HepG2 (cell line): Measurements from ENCODE around the gene USP34. TPM values are rescaled to one million over a fixed set of nuclear protein-coding genes. Genes with fewer than 3 reads are reported as not detected.

Experiments used
- CREB1 ChIP-seq, 2 experiments: fragments of 450-650 bp in 1 of 2; IDR thresholded peaks; 2 replicates each; pipeline ENCODE4 v1.6.1; 2016 to 2017; ENCODE audit warnings: control low read depth in 1 of 2, mild to moderate bottlenecking in 1 of 2, missing compliant biosample characterization in 1 of 2, missing genetic modification characterization in 1 of 2
- KDM3A ChIP-seq: IDR thresholded peaks from 2 replicates; pipeline ENCODE4 v1.6.1; 2018; ENCODE audit warnings: low read depth, missing compliant biosample characterization
- MLXIP ChIP-seq: sonication (generic); formaldehyde crosslinking; IDR thresholded peaks from 2 replicates; pipeline ENCODE4 v1.9.0; 2021; ENCODE audit warnings: missing genetic modification reagents, borderline replicate concordance
- NR1H2 ChIP-seq: sonication (generic); formaldehyde crosslinking; IDR thresholded peaks from 2 replicates; pipeline ENCODE4 v1.8.1; 2022; ENCODE audit warnings: low read depth, missing genetic modification reagents, borderline replicate concordance
- PHF8 ChIP-seq: sonication (generic); formaldehyde crosslinking; IDR thresholded peaks from 2 replicates; pipeline ENCODE4 v1.5.0; 2020; ENCODE audit warnings: missing genetic modification reagents
- ZBTB40 ChIP-seq, 2 experiments: fragments of 450-650 bp in 1 of 2; sonication (generic) in 1 of 2; formaldehyde crosslinking in 1 of 2; IDR thresholded peaks; 2 replicates each; pipeline versions ENCODE4 v1.6.1 to v1.8.0; 2016 to 2022; ENCODE audit warnings: antibody characterized with exemption in 1 of 2, mild to moderate bottlenecking in 1 of 2, missing genetic modification reagents in 1 of 2
- ZNF687 ChIP-seq: sonication (generic); formaldehyde crosslinking; IDR thresholded peaks from 2 replicates; pipeline ENCODE4 v1.5.1; 2020; ENCODE audit warnings: mild to moderate bottlenecking, missing genetic modification reagents, moderate library complexity
- ZSCAN29 ChIP-seq: sonication (generic); formaldehyde crosslinking; conservative IDR thresholded peaks from 2 replicates; pipeline ENCODE4 v1.4.0; 2020; ENCODE audit warnings: mild to moderate bottlenecking, missing genetic modification reagents
- polyA plus RNA-seq, 8 experiments: library from polyadenylated mRNA; depleted of rRNA in 3 of 8; stranded (reverse) in 7 of 8; unstranded in 1 of 8; fragments of >200 nt; fragmentation: Illumina TruSeq in 4 of 8; extraction: Trizol in 4 of 8; gene quantifications; 2 replicates each; pipeline versions ENCODE4 v1.2.1 to v1.2.3, GENCODE V29; 2011 to 2016; ENCODE audit warnings: low read depth in 4 of 8, missing spikeins in 1 of 8, mixed read lengths in 1 of 8; ENCODE audit not compliant: insufficient read depth in 1 of 8
- total RNA-seq, 5 experiments: library from RNA; depleted of rRNA; stranded (reverse); fragments of >200 nt; fragmentation: Illumina TruSeq; extraction: Trizol; gene quantifications; 2 replicates each; pipeline ENCODE4 v1.2.3, GENCODE V29; 2016; ENCODE audit warnings: low read depth in 1 of 5

Gene USP34
- total and polyA plus RNA-seq, 2 of the 13 experiments (the other 11 are each of a cell fraction or from before 2014, with no cell fraction given), result 99.2 to 100 TPM

- TF ChIP-seq MLXIP (CRISPR knock-in tag) (no peak), NR1H2 (CRISPR knock-in tag) (no peak), PHF8 (CRISPR knock-in tag) (no peak), ZNF687 (CRISPR knock-in tag) (no peak), ZSCAN29 (CRISPR knock-in tag) (no peak), ZBTB40 (IDR thresholded peaks at IDR 0.05) (0 out of 2 replicates have a peak, but pooled peaks have one; percentile 0), ZBTB40 (CRISPR knock-in tag; IDR thresholded peaks at IDR 0.05) (no peak), CREB1 (IDR thresholded peaks at IDR 0.05) (peak; percentile 54; the same call in 1 of the 2 replicates), CREB1 (CRISPR knock-in tag; IDR thresholded peaks at IDR 0.05) (peak; percentile 75), KDM3A (CRISPR knock-in tag) (0 out of 2 replicates have a peak, but pooled peaks have one; percentile 46)
Measured at GRCh38 chr2:61443342-61444041, 27.4 kb downstream of the USP34 start (continued).
